GM12891 (cell line): ENCODE measurements around the gene LILRB2.

Experiments used
- POLR2A ChIP-seq: IDR thresholded peaks from 2 replicates; pipeline ENCODE4 v1.6.1; 2011; ENCODE audit warnings: low read depth, low read length, control low read depth
- POLR2AphosphoS5 ChIP-seq: IDR thresholded peaks from 2 replicates; pipeline ENCODE4 v1.6.1; 2011; ENCODE audit warnings: low read depth, low read length, control low read depth
- POU2F2 ChIP-seq: IDR thresholded peaks from 2 replicates; pipeline ENCODE4 v1.6.1; 2011; ENCODE audit warnings: low read depth, mild to moderate bottlenecking, control low read depth, low read length, moderate library complexity

DNA sequence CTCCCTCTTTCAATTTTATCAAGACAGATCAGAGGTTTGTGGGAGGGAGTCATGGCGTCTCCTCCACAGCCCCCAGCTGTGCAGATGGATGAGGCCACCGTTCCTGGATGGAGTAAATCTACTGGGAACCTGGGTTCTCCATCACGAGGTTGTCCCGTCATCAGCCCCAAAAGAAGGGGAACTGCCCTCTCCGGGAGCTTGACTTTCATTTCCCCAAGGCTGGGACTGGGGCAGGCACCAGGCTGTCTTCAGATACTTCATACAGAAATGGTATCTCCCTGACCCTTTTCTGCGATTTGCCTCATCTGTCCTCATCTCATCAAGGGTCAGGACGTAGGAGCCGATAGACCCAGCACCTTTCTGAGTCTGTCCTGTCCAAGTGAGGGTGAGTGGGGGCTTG, 9.8 kb downstream of the LILRB2 start:
- no peak for TF ChIP-seq POLR2AphosphoS5
- TF ChIP-seq POLR2A, result no peak
- TF ChIP-seq POU2F2, result no peak
